SK-N-MC (cell line): ENCODE measurements around the gene CALCOCO1.
A peak's percentile ranks its signal among the peaks of the same experiment; 100 is the strongest.
"Not testable (repeated sequence)": the region's sequence is repeated elsewhere in the genome, so short reads cannot be mapped to it uniquely, and the experiment has no call there.

Experiments used
- DNase-seq: peaks from one replicate; pipeline ENCODE4 v3.0.0-alpha.2; 2011; ENCODE audit warnings: low read depth, low spot score
- H3K27ac ChIP-seq: fragments of 200-600 bp; sonication (generic); 2 replicates; pipeline ENCODE4 v1.5.1; 2016; ENCODE audit warnings: mixed run types
- H3K36me3 ChIP-seq: fragments of 200-600 bp; sonication (generic); 2 replicates; pipeline ENCODE4 v1.6.1; 2017; ENCODE audit warnings: antibody characterized with exemption, low read length, mixed read lengths; ENCODE audit not compliant: insufficient read depth
- H3K4me3 ChIP-seq: fragments of 200-600 bp; sonication (generic); 2 replicates; pipeline ENCODE4 v1.5.1; 2016
- H3K9ac ChIP-seq: fragments of 200-600 bp; sonication (generic); 2 replicates; pipeline ENCODE4 v1.8.0; 2017; ENCODE audit warnings: mixed run types, mixed read lengths; ENCODE audit not compliant: insufficient read length
- H3K9me3 ChIP-seq: fragments of 200-600 bp; sonication (generic); 2 replicates; pipeline ENCODE4 v1.6.1; 2017; ENCODE audit warnings: low read depth, mild to moderate bottlenecking, antibody characterized with exemption, low read length, moderate library complexity, mixed read lengths
- EZH2 ChIP-seq: fragments of 200-600 bp; sonication (generic); IDR thresholded peaks from one replicate; pipeline ENCODE4 v1.6.1; 2017; ENCODE audit warnings: antibody characterized with exemption
- FOXP2 ChIP-seq: optimal IDR thresholded peaks from 2 replicates; pipeline ENCODE3; 2011; ENCODE audit warnings: mild to moderate bottlenecking, moderate library complexity; ENCODE audit not compliant: insufficient read depth; ENCODE audit errors: extremely low read length, control extremely low read depth
- POLR2AphosphoS5 ChIP-seq: IDR thresholded peaks from 2 replicates; pipeline ENCODE4 v1.6.1; 2012; ENCODE audit warnings: mild to moderate bottlenecking, low read depth, low read length, borderline replicate concordance

The CALCOCO1 gene

DNA sequence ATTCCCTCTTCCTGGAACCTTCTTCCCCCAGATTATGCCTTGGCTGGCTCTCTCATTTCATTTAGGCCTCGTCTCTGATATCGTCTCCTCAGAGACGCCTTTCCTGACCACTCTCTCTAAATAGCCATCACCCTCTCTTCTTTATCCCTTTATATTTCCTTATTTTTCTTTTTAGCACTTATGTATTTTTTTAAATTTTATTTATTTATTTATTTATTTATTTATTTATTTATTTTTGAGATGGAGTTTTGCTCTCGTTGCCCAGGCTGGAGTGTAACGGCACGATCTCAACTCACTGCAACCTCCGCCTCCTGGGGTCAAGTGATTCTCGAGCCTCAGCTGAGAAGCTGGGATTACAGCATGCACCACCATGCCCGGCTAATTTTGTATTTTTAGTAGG, 43.3 kb downstream of the CALCOCO1 start:
- Histone ChIP-seq H3K4me3 (no peak overlapping the region), H3K36me3 (no peaks in the 10 kb centered on the region), H3K9ac (no peak overlapping the region), H3K27ac (no peak overlapping the region), H3K9me3 (no peaks in the 10 kb centered on the region)
- TF ChIP-seq EZH2 = no peak
- no peak for TF ChIP-seq POLR2AphosphoS5
- no peak for TF ChIP-seq FOXP2
- no peak for DNase-seq

DNA sequence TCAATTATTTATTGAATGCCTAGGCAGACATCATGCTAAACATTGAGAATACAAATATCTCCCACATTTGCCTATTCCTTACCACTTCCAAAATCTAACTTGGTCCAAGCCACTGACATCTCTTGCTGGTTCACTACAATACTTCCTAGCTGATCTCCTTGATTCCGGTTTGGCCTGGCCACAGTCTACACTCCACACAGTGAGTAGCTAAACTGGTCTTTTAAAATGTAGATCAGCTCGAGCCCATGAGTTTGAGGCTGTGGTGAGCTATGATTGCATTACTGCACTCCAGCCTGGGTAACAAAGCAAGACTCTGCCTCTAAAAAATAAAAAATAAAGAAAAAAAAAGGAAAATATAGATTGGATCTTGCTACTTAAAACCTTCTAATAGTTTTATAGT, 43.8 kb downstream of the CALCOCO1 start:
- H3K36me3 ChIP-seq = no peaks in the 10 kb centered on the region
- no peaks in the 10 kb centered on the region for H3K9me3 ChIP-seq
- DNase-seq = no peak
- no peak for TF ChIP-seq POLR2AphosphoS5
- no peak for TF ChIP-seq FOXP2
- no peak for TF ChIP-seq EZH2
- H3K4me3 ChIP-seq = no peak overlapping the region
- no peak overlapping the region for H3K27ac ChIP-seq
- no peak overlapping the region for H3K9ac ChIP-seq

DNA sequence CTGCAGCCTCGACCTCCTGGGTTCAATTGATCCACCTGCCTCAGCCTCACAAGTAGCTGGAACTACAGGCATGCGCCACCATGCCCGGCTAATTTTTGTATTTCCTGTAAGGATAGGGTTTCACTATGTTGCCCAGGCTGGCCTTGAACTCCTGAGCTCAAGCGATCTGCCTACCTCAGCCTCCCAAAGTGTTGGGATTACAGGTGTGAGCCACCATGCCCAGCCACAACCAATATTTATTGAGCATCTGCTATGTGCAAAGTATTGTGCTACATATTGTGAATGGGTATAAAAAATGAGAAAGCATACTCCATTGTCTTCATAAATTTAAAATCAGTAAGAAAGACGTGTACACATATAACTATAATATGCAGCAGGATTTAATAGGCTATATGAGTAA, 47.2 kb downstream of the CALCOCO1 start:
- not testable (repeated sequence) for H3K27ac ChIP-seq, H3K9me3 ChIP-seq, DNase-seq, H3K36me3 ChIP-seq, H3K4me3 ChIP-seq, H3K9ac ChIP-seq

DNA sequence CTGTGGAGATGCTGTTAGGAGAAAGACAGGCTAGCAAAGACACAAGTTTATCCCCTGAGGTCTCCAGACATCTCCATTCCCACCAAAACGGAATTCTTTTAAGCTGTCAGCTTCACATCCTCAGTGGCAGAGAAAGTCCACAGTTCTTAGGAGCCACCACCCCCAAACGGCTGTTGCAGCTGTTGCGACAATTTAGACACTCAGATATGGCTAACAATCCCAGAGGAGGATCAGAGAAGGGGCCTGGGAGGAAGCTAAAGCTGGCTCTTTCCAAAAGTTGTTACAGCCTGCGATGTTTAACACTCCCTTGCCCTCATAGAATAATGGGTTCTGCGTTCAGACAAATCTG, 49.5 kb downstream of the CALCOCO1 start:
- no peak for TF ChIP-seq FOXP2
- no peak for TF ChIP-seq EZH2
- TF ChIP-seq POLR2AphosphoS5 = no peak
- no peaks in the 10 kb centered on the region for H3K9me3 ChIP-seq
- DNase-seq = no peak
- H3K27ac ChIP-seq = no peak overlapping the region
- no peak overlapping the region for H3K9ac ChIP-seq
- no peak overlapping the region for H3K4me3 ChIP-seq
- H3K36me3 ChIP-seq = peaks cover 21% of the 10 kb centered on the region

DNA sequence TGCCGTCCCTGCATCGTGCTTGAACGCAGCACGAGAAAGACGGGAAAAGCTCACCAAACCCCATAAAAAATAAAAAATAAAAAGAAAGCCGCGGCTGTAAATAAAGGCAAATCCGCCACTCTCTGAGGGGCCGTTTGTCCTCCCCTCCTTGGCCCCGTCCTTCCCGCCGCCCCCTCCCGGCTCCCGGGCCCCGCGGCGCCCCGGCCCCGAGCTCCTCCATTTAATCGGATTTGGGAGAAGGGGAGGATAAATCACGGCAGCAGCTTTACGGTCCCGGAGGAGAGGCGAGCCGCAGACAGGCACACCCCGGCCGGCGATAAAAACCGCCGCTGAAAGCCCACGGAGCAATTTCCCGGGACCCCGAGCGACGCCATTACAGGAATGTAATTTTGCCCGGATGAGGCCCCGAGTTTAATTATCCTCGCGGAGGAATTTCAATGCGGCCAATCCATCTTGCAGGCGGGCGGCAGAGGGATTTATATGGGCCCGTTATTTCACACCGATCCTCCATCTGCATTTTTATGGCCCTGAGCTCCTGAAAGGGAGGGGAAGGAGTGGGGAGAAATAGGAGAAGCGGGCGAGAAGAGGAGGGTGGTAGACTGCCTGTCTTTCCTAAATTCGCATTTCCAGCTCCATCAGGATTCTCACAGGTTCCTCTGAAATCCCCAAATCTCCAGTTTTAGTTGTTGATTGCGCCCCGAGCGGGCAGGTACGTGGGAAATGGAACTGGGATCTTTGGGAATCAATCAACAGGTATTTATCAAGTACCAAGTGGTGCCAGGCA, 50.0 kb downstream of the CALCOCO1 start:
- no peak overlapping the region for H3K4me3 ChIP-seq

DNA sequence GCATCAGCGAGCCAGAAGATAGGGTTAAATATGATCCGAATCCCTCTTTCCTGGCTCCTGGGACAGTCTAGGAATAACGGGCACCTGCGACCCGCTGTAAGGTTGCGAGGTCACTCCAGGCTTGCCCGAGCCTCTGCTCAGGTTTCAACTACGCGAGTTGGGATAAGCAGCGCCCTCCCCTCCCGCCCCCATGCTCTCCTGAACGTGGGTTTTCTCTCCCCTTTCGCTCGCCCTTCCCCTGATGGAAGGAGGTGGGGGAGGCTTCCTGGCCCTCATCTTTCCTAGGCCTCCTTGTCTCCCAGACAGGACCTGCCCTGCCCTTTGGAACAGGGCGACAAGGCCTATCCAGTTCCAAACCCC, 50.6 kb downstream of the CALCOCO1 start:
- no peaks in the 10 kb centered on the region for H3K9me3 ChIP-seq
- peak overlapping the region; percentile 51; the same call in 1 of the 2 replicates for H3K4me3 ChIP-seq
- DNase-seq = no peak
- no peak for TF ChIP-seq POLR2AphosphoS5
- TF ChIP-seq EZH2 = no peak
- no peak for TF ChIP-seq FOXP2
- peak overlapping the region; percentile 21 for H3K9ac ChIP-seq
- H3K36me3 ChIP-seq = peaks cover 32% of the 10 kb centered on the region
- H3K27ac ChIP-seq = 0 out of 2 replicates have a peak overlapping the region, but pooled peaks have one; percentile 29

More for the DNA sequence above, 50.0 kb downstream of the CALCOCO1 start:
- H3K27ac ChIP-seq = no peak overlapping the region
- peaks cover 26% of the 10 kb centered on the region for H3K36me3 ChIP-seq
- no peak overlapping the region for H3K9ac ChIP-seq
- TF ChIP-seq POLR2AphosphoS5 (no peak), FOXP2 (no peak), EZH2 (no peak)
- no peaks in the 10 kb centered on the region for H3K9me3 ChIP-seq
- DNase-seq = no peak

DNA sequence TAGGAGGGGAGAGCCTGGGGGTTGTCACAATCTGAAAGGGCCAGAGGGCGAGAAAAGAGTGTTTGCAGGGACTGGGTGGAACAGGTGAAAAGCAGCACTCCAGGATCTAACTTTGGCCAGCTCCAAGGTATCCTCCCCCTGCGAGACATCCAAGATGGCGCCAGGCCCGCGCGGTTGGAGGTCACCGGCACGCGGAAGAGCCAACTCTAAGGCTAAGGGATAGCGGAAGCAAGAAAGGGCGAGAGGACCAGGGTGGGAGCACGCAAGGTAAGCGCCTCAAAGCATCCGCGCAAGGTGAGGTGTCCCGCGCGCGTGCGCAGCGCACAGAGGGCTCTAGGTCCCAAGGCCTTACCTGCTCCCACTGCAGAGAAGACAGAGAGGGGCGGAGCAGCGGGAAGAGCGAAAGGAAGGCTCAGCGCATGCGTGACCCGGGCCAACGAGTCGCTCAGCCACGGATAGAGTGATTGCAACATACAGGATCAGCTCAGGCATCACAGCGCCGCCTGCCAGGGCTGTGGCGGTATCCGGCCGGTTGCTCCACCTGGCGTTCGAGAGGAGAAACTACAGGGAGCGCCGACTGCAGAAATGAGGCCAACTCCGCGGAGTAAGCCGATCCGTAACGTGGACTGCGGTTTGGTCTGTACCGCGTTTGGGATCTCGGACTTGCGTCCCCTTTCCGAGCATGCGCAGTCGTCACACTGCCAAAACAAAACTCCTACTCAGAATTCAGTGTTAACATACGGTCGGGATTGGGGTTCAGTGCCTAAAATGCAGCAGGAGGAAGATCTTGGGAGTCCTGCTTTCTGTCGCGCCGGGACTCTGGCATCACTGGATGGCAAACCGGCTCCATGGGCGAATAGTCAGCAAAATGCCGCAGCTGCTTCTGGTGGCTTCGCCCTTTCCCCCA, 51.3 kb downstream of the CALCOCO1 start, which contains the start of gene ATP5MC2:
ATP5MC2 (minus strand) TSS at position 383 of the 907 bp plus-strand sequence. CDS start 3,469 bp downstream, outside the sequence.
- no peaks in the 10 kb centered on the region for H3K9me3 ChIP-seq
- TF ChIP-seq POLR2AphosphoS5 = peak; percentile 96
- no peak for TF ChIP-seq EZH2
- TF ChIP-seq FOXP2 = peak; percentile 54
- peak within 1 kb of the TSS; percentile 97 for H3K9ac ChIP-seq
- peak; percentile 98 for DNase-seq
- H3K4me3 ChIP-seq = peak within 1 kb of the TSS; percentile 99
- peak within 1 kb of the TSS; percentile 89 for H3K27ac ChIP-seq
- H3K36me3 ChIP-seq = peaks cover 39% of the 10 kb centered on the region

DNA sequence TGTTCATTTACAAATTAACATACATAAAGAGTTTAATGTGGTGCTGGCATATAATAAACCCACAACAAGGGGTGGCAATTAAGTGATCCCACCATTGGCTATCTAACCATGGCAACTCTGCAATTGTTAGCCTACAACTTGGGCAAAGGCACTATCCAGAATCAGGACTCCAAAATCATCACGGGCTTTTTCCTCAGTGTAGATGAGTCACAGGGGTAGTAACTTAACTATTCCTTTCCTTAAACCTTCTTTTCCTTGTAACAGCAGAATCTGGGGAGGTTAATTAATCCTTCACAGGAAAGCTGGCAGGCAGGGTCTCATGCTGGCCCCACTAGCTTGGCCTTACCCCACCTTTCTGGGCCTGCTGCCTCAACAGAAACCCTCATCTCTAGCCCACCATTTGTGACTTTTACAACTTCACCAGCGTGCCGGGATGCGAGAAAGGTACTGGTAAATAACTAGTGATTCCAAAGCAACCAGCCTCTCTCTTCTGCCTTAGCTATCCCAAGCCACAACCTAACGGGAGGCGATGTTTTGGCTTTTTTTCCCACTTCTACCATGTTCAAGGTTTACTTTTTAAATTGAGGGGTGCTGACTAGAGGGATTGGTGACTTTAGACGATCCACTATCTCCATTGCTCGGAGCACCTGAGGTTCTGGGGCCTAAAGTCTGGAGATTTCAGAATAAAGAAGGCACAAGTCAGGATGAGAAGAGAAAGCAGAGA, 52.1 kb downstream of the CALCOCO1 start:
- Histone ChIP-seq H3K27ac (peak overlapping the region; percentile 89), H3K36me3 (peaks cover 47% of the 10 kb centered on the region), H3K4me3 (peak overlapping the region; percentile 99), H3K9me3 (no peaks in the 10 kb centered on the region), H3K9ac (peak overlapping the region; percentile 97)
- no peak for DNase-seq
- TF ChIP-seq FOXP2 = no peak
- TF ChIP-seq POLR2AphosphoS5 = no peak
